Neural progenitor cell (in vitro differentiated cells): ENCODE data around the gene BPIFB4.

Experiments used
- EZH2 ChIP-seq: fragments of 200-600 bp; sonication (generic); IDR thresholded peaks from 2 replicates; pipeline ENCODE4 v1.6.1; 2017; ENCODE audit warnings: antibody characterized with exemption, mild to moderate bottlenecking, moderate library complexity
- EZH2phosphoT487 ChIP-seq: fragments of 200-600 bp; sonication (generic); IDR thresholded peaks from 2 replicates; pipeline ENCODE4 v1.6.1; 2017; ENCODE audit warnings: antibody characterized with exemption
- TF ChIP-seq, protein P1 (sequence below): fragments of 200-600 bp; sonication (generic); IDR thresholded peaks from 2 replicates; pipeline ENCODE4 v1.5.1; 2017; ENCODE audit warnings: antibody characterized with exemption, mild to moderate bottlenecking

GRCh38 chr20:33054381-33054780, 25.1 kb upstream of the BPIFB4 start:
- TF ChIP-seq, protein P1, sequence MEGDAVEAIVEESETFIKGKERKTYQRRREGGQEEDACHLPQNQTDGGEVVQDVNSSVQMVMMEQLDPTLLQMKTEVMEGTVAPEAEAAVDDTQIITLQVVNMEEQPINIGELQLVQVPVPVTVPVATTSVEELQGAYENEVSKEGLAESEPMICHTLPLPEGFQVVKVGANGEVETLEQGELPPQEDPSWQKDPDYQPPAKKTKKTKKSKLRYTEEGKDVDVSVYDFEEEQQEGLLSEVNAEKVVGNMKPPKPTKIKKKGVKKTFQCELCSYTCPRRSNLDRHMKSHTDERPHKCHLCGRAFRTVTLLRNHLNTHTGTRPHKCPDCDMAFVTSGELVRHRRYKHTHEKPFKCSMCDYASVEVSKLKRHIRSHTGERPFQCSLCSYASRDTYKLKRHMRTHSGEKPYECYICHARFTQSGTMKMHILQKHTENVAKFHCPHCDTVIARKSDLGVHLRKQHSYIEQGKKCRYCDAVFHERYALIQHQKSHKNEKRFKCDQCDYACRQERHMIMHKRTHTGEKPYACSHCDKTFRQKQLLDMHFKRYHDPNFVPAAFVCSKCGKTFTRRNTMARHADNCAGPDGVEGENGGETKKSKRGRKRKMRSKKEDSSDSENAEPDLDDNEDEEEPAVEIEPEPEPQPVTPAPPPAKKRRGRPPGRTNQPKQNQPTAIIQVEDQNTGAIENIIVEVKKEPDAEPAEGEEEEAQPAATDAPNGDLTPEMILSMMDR = no peak
- TF ChIP-seq EZH2 = no peak
- TF ChIP-seq EZH2phosphoT487 = no peak
